Naive thymus-derived CD4-positive, alpha-beta T cell (primary cell): ENCODE measurements around the gene POMGNT1. TPM values are rescaled to one million over a fixed set of nuclear protein-coding genes. Genes with fewer than 3 reads are reported as not detected.
"Not testable (repeated sequence)": the region's sequence is repeated elsewhere in the genome, so short reads cannot be mapped to it uniquely, and the experiment has no call there.

Source experiments
- ATAC-seq: fragments of 150-1000 bp; cut with Tn5 transposase; 2 replicates; pipeline ENCODE4 v1.10.0; 2021; ENCODE audit warnings: mild to moderate bottlenecking, moderate library complexity
- CTCF ChIA-PET: fragments of 350-600 bp; sonication (Branson Sonifier 250); formaldehyde crosslinking; loops from one replicate; lab custom pipeline; 2021; ENCODE audit warnings: antibody characterized with exemption; lab: Charles Lee
- POLR2A ChIA-PET: fragments of 350-600 bp; sonication (Branson Sonifier 250); formaldehyde crosslinking; loops from one replicate; lab custom pipeline; 2021; ENCODE audit warnings: antibody characterized with exemption, inconsistent platforms; lab: Charles Lee
- DNase-seq, 9 donors: peaks; one replicate each; pipeline versions ENCODE4 v3.0.0 to v3.0.0-alpha.2; 2020 to 2022; ENCODE audit warnings: mixed read lengths in 1 of 9
- H3K27ac ChIP-seq: one replicate; pipeline ENCODE4 v1.7.0; 2013; ENCODE audit warnings: mild to moderate bottlenecking, low read depth, low read length, moderate library complexity
- H3K27me3 ChIP-seq, 2 donors: one replicate each; pipeline ENCODE4 v1.7.0; 2013; ENCODE audit warnings: low read length in 2 of 2, mild to moderate bottlenecking in 2 of 2, moderate library complexity in 2 of 2; ENCODE audit not compliant: control insufficient read depth in 2 of 2, insufficient read depth in 2 of 2
- H3K36me3 ChIP-seq, 3 experiments: 1 replicate in 2 of 3; 2 replicates in 1 of 3; pipeline ENCODE4 v1.7.0; 2013; ENCODE audit warnings: low read length in 3 of 3, mild to moderate bottlenecking in 3 of 3, moderate library complexity in 1 of 3; ENCODE audit not compliant: insufficient read depth in 3 of 3, control insufficient read depth in 2 of 3
- H3K4me1 ChIP-seq, 2 donors: one replicate each; pipeline ENCODE4 v1.7.0; 2013; ENCODE audit warnings: low read length in 2 of 2, mild to moderate bottlenecking in 2 of 2, moderate library complexity in 1 of 2; ENCODE audit not compliant: control insufficient read depth in 2 of 2, insufficient read depth in 2 of 2
- H3K4me3 ChIP-seq: 2 replicates; pipeline ENCODE4 v1.7.0; 2013; ENCODE audit warnings: mild to moderate bottlenecking, low read length
- H3K9me3 ChIP-seq, 3 experiments: 1 replicate in 2 of 3; 2 replicates in 1 of 3; pipeline ENCODE4 v1.7.0; 2013; ENCODE audit warnings: low read length in 3 of 3; ENCODE audit not compliant: control insufficient read depth in 2 of 3
- H3K27ac Mint-ChIP-seq, 9 donors: one replicate each; pipeline ENCODE4 v1.8.0; 2020 to 2022; ENCODE audit warnings: mixed read lengths in 9 of 9, mild to moderate bottlenecking in 8 of 9, moderate library complexity in 5 of 9, inconsistent platforms in 2 of 9
- H3K27me3 Mint-ChIP-seq, 5 donors: one replicate each; pipeline ENCODE4 v1.8.0; 2021 to 2022; ENCODE audit warnings: mixed read lengths in 5 of 5, mild to moderate bottlenecking in 1 of 5
- H3K36me3 Mint-ChIP-seq, 5 donors: one replicate each; pipeline ENCODE4 v1.8.0; 2020 to 2022; ENCODE audit warnings: mixed read lengths in 5 of 5, mild to moderate bottlenecking in 3 of 5, inconsistent platforms in 1 of 5
- H3K4me1 Mint-ChIP-seq, 7 donors: one replicate each; pipeline ENCODE4 v1.8.0; 2020 to 2022; ENCODE audit warnings: mixed read lengths in 7 of 7, mild to moderate bottlenecking in 3 of 7, inconsistent platforms in 1 of 7
- H3K4me3 Mint-ChIP-seq, 10 donors: one replicate each; pipeline ENCODE4 v1.8.0; 2020 to 2022; ENCODE audit warnings: mild to moderate bottlenecking in 10 of 10, mixed read lengths in 10 of 10, moderate library complexity in 6 of 10, inconsistent platforms in 2 of 10
- H3K9me3 Mint-ChIP-seq, 11 donors: one replicate each; pipeline ENCODE4 v1.8.0; 2020 to 2022; ENCODE audit warnings: mixed read lengths in 11 of 11, mild to moderate bottlenecking in 4 of 11, inconsistent platforms in 1 of 11, moderate library complexity in 1 of 11
- intact Hi-C, 2 donors: fragments of 100-400 bp; cut with micrococcal nuclease; formaldehyde crosslinking; loops; one replicate each; pipeline ENCODE4 v1.15.1; 2023
- polyA plus RNA-seq, 2 donors: library from polyadenylated mRNA; unstranded; fragments of 300-500 nt; fragmentation: Illumina TruSeq; gene quantifications; one replicate each; pipeline ENCODE4 v1.2.3, GENCODE V29; 2021
- total RNA-seq, 6 experiments: library from RNA in 5 of 6; stranded (reverse) in 5 of 6; gene quantifications; 1 replicate in 5 of 6; 2 replicates in 1 of 6; pipeline ENCODE4 v1.2.3 and lab custom pipeline; 2021 to 2026

POMGNT1 gene
- total RNA-seq (10 to 100 TPM; 35.7 to 58.6 (median 41.9) TPM), polyA plus RNA-seq (10 to 100 TPM; 34.6 to 35.5 TPM), total RNA-seq (lab: John Stamatoyannopoulos, UW) (37.8 reads per million, percentile 65 among the genes with 10 or more reads in this experiment)

DNA sequence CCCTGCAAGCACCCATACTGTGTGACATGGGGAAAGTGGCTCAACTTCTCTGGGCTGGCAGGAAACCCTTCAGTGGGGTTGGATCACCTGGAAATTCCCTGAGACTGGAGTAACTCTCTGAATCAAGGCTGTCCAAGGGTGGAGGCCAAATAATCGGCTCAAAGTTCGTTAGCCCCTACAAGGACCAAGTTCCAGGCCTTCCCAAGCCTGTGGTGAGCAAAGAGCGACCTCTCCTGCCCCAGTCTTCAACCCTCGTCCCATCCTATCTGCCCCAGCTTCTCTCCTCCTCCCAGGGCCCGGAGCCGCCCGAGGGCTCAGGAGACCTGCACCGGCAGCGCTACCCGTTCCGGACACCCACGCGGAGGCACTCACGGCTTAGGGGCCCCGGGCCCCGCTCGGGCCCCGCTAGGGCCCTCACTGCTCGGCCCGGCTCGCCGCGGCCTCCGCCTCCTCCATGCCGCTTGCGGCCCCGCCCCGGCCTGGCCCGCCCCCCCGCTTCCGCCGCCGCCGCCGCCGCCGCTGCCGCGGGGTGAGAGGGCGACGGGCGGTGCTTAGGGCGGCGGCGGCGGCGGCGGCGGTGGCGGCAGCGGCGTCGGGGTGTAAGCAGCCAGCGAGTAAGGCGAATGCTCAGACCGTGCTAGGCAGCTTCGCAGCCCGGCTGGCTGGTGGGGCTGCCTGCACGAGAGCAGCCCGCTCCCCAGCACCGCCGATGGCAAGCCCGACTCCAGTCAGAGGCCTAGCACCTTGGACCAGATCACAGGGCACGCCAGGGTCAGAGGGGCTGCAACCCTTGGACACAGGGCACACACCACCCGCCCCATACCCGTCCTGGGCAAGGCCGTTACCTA, at the start of gene POMGNT1:
Gene POMGNT1, minus strand, starts transcription at position 471 of the 848 bp plus-strand sequence. CDS start 613 bp downstream, outside the sequence.
- H3K36me3 Mint-ChIP-seq: peaks cover 0 to 15% (median 6%) of the 10 kb centered on the region in 5 donors
- H3K4me3 ChIP-seq: peak within 1 kb of the TSS; percentile 84
- intact Hi-C loops: loop anchor here (1.0 to 2.0 kb wide), 5 partner anchors 25 to 511 kb away; partner anchors contain the start of genes RAD54L (in 2 of the 2), LRRC41 (in 1 of the 2) and UQCRH (in 1 of the 2)
- H3K27ac Mint-ChIP-seq: peak within 1 kb of the TSS; percentile 44 to 90 (median 83)
- no peaks in the 10 kb centered on the region for H3K27me3 ChIP-seq
- H3K27me3 Mint-ChIP-seq: peaks cover 0 to 6% (median 0%) of the 10 kb centered on the region in 5 donors
- peaks cover 18 to 44% (median 30%) of the 10 kb centered on the region in 7 donors for H3K4me1 Mint-ChIP-seq
- CTCF ChIA-PET: no interaction called here
- H3K9me3 ChIP-seq: no peaks in the 10 kb centered on the region
- no peaks in the 10 kb centered on the region for H3K9me3 Mint-ChIP-seq
- H3K4me1 ChIP-seq: peaks cover 13 to 22% of the 10 kb centered on the region in 2 donors
- peak within 1 kb of the TSS; percentile 90 for H3K27ac ChIP-seq
- DNase-seq (peak; percentile 60 to 88 (median 76)), ATAC-seq (peak; percentile 97)
- H3K4me3 Mint-ChIP-seq: peak within 1 kb of the TSS; percentile 78 to 88 (median 84)
- H3K36me3 ChIP-seq: peaks cover 0 to 37% (median 4%) of the 10 kb centered on the region in 3 experiments
- POLR2A ChIA-PET: interaction anchor here (0.6 to 2.1 kb wide), 5 partner anchors 11 to 889 kb away, joined by 3 to 7 read pairs (median 3); no protein-coding TSS in a partner anchor

- no peaks in the 10 kb centered on the region for H3K36me3 ChIP-seq
- no peaks in the 10 kb centered on the region for H3K27me3 Mint-ChIP-seq
- H3K9me3 Mint-ChIP-seq: no peaks in the 10 kb centered on the region
- ATAC-seq (peak; percentile 99), DNase-seq (peak; percentile 83 to 97 (median 95))
- H3K27ac Mint-ChIP-seq: peak within 1 kb of the TSS; percentile 62 to 96 (median 78)
- intact Hi-C loops: loop anchor here (1.0 to 5.0 kb wide), 15 partner anchors 49 to 1573 kb away; partner anchors contain the start of genes LRRC41 (in 2 of the 2), MKNK1 (in 2 of the 2), NSUN4 (in 2 of the 2) and POMGNT1 (in 2 of the 2)
- ChIA-PET CTCF (interaction anchor here (0.5 to 0.9 kb wide), 2 partner anchors 99 to 1233 kb away, joined by 3 read pairs; no protein-coding TSS in a partner anchor), POLR2A (interaction anchor here (0.6 to 2.4 kb wide), 7 partner anchors 50 to 908 kb away, joined by 3 to 9 read pairs (median 3); partner anchors contain the start of genes LRRC41, NSUN4, POMGNT1 and UQCRH)
- H3K9me3 ChIP-seq: no peaks in the 10 kb centered on the region
- peaks cover 4 to 8% of the 10 kb centered on the region in 2 donors for H3K4me1 ChIP-seq
- peak within 1 kb of the TSS; percentile 89 for H3K4me3 ChIP-seq
- H3K27me3 ChIP-seq: no peaks in the 10 kb centered on the region
- H3K36me3 Mint-ChIP-seq: peaks cover 0 to 18% (median 0%) of the 10 kb centered on the region in 5 donors
- peak within 1 kb of the TSS; percentile 66 for H3K27ac ChIP-seq
- H3K4me3 Mint-ChIP-seq: peak within 1 kb of the TSS; percentile 86 to 100 (median 94)
- peaks cover 0 to 41% (median 17%) of the 10 kb centered on the region in 7 donors for H3K4me1 Mint-ChIP-seq
Observed at GRCh38 chr1:46247436-46248121, 49.3 kb upstream of the POMGNT1 start, which contains the start of gene RAD54L. TSS of gene RAD54L (plus strand) at chr1:46247763. CDS start at chr1:46248406, 643 bp downstream.

- CTCF ChIA-PET: interaction anchor here (0.5 to 1.3 kb wide), 3 partner anchors 95 to 1232 kb away, joined by 3 to 6 read pairs (median 3); no protein-coding TSS in a partner anchor
- Histone ChIP-seq H3K4me1 (peaks cover 4 to 8% of the 10 kb centered on the region in 2 donors), H3K9me3 (no peaks in the 10 kb centered on the region), H3K4me3 (peak overlapping the region; percentile 79), H3K36me3 (no peaks in the 10 kb centered on the region), H3K27me3 (no peaks in the 10 kb centered on the region), H3K27ac (peak overlapping the region; percentile 66)
- intact Hi-C loops: loop anchor here (1.0 to 5.0 kb wide), 15 partner anchors 48 to 1572 kb away; partner anchors contain the start of genes LRRC41 (in 2 of the 2), MKNK1 (in 2 of the 2), NSUN4 (in 2 of the 2) and POMGNT1 (in 2 of the 2)
- Mint-ChIP-seq H3K9me3 (no peaks in the 10 kb centered on the region), H3K27ac (peak overlapping the region; percentile 15 to 95 (median 78)), H3K27me3 (no peaks in the 10 kb centered on the region), H3K4me1 (peaks cover 0 to 33% (median 17%) of the 10 kb centered on the region in 7 donors), H3K36me3 (peaks cover 0 to 10% (median 0%) of the 10 kb centered on the region in 5 donors), H3K4me3 (peak overlapping the region; percentile 86 to 100 (median 94))
- peak; percentile 2 for ATAC-seq
- POLR2A ChIA-PET: interaction anchor here (0.6 to 2.4 kb wide), 6 partner anchors 53 to 907 kb away, joined by 3 to 9 read pairs (median 4); partner anchors contain the start of genes LRRC41, NSUN4 and UQCRH
- peak in 1 of 9 donors; percentile 54 for DNase-seq
Observed at GRCh38 chr1:46246548-46247435, 48.6 kb upstream of the POMGNT1 start.

DNA sequence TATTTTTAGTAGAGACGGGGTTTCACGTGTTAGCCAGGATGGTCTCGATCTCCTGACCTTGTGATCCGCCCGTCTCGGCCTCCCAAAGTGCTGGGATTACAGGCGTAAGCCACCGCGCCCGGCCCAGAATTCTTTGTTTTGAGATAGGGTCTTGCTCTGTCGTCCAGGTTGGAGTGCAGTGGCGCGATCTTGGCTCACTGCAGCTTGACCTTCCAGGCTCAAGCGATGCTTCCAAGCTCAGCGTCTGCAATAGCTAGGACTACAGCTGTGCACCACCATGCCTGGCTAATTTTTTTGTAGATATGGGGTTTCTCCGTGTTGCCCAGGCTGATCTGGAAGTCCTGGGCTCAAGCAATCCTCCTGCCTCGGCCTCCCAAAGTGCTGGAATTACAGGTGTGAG, 47.9 kb upstream of the POMGNT1 start:
- not testable (repeated sequence) for H3K27ac Mint-ChIP-seq, H3K4me1 ChIP-seq, H3K4me3 ChIP-seq, H3K27me3 Mint-ChIP-seq, ATAC-seq, H3K27me3 ChIP-seq, H3K27ac ChIP-seq, H3K36me3 ChIP-seq, H3K9me3 Mint-ChIP-seq, H3K9me3 ChIP-seq, H3K36me3 Mint-ChIP-seq, DNase-seq
- ChIA-PET CTCF (interaction anchor here (1.2 to 1.3 kb wide), 2 partner anchors 96 to 100 kb away, joined by 3 to 6 read pairs; no protein-coding TSS in a partner anchor), POLR2A (interaction anchor here (1.2 to 2.4 kb wide), 3 partner anchors 57 to 907 kb away, joined by 3 to 9 read pairs (median 8); partner anchors contain the start of genes LRRC41, NSUN4 and UQCRH)
- intact Hi-C loops: loop anchor here (2.0 to 5.0 kb wide), 4 partner anchors 356 to 1571 kb away; partner anchors contain the start of genes ARMH1 (in 1 of the 2), GPBP1L1 (in 1 of the 2), MKNK1 (in 1 of the 2) and TMEM53 (in 1 of the 2)
- H3K4me1 Mint-ChIP-seq: peaks cover 0 to 33% (median 17%) of the 10 kb centered on the region in 7 donors
- H3K4me3 Mint-ChIP-seq: peak overlapping the region in 4 of 10 donors; percentile 86 to 100 (median 94)
